ENCODE data around the gene SMG1.

GRCh38 chr16:18950469-18951185 lies 24.4 kb upstream of the SMG1 start:
- TF ChIP-seq CTCF (conservative IDR thresholded peaks at IDR 0.05) (no peak), EZH2 (IDR thresholded peaks at IDR 0.05; ENCODE audit: low read depth) (no peak)

Data from PC-9 (cell line).